ENCODE measurements around the gene ADAMTS15. TPM values are rescaled to one million over a fixed set of nuclear protein-coding genes. Genes with fewer than 3 reads are reported as not detected.

ADAMTS15 gene
- polyA plus RNA-seq, 1 experiment, result 5.6 TPM

DNA sequence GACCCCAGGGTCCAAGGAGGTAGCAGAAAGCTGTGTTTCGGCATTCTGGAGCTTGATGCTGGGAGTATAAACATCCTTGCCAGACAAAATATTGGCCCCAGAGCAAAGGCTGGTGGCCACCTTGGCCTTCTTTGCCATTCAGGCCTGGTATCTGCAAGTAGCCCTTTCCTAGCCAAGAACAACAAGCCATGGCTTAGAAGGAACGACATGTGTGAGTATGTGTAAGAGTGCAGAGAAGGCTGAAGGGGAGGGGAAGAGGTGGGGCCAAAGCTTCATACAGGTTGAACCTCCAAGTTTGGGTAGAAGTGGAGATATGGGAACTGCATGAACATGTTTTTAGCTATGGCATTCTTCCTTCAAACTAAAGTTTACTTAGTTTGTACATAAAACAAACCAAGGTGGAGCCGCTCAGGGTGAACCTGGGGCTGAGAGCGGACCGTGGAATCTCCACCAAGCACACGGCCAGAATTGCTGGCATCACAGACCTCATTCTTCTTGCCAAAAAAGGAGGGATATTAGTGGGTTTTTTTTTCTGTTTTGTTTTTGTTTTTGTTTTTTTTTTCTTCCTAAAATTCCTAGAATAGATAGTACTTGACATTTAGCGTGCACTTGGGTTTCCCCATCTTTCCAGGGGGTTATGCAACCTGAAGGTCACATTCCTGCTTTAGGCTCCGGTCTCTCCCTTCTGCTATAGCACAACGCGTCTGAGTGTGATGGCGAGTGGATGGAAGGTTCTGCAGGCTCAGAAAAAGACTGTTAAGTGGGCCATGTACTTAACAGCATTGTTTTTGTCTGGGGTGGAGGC lies 70.9 kb downstream of the ADAMTS15 start:
- Histone ChIP-seq H3K36me3 (ENCODE audit: control insufficient read depth, insufficient read depth, low read length) (no peaks in the 10 kb centered on the region), H3K27me3 (ENCODE audit: control insufficient read depth, insufficient read depth, low read length) (no peaks in the 10 kb centered on the region), H3K4me3 (ENCODE audit: low read depth, low read length) (no peak overlapping the region)
- POLR2A ChIA-PET, result no interaction called here
- CTCF ChIA-PET, result interaction anchor here (2.0 kb wide), 1 partner anchor 10 kb away, joined by 4 read pairs; no protein-coding TSS in a partner anchor
- DNase-seq (ENCODE audit: low read depth), result no peak
- TF ChIP-seq, protein P1, sequence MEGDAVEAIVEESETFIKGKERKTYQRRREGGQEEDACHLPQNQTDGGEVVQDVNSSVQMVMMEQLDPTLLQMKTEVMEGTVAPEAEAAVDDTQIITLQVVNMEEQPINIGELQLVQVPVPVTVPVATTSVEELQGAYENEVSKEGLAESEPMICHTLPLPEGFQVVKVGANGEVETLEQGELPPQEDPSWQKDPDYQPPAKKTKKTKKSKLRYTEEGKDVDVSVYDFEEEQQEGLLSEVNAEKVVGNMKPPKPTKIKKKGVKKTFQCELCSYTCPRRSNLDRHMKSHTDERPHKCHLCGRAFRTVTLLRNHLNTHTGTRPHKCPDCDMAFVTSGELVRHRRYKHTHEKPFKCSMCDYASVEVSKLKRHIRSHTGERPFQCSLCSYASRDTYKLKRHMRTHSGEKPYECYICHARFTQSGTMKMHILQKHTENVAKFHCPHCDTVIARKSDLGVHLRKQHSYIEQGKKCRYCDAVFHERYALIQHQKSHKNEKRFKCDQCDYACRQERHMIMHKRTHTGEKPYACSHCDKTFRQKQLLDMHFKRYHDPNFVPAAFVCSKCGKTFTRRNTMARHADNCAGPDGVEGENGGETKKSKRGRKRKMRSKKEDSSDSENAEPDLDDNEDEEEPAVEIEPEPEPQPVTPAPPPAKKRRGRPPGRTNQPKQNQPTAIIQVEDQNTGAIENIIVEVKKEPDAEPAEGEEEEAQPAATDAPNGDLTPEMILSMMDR (IDR thresholded peaks at IDR 0.05; ENCODE audit: insufficient read depth, low read depth, low read length), result no peak

DNA sequence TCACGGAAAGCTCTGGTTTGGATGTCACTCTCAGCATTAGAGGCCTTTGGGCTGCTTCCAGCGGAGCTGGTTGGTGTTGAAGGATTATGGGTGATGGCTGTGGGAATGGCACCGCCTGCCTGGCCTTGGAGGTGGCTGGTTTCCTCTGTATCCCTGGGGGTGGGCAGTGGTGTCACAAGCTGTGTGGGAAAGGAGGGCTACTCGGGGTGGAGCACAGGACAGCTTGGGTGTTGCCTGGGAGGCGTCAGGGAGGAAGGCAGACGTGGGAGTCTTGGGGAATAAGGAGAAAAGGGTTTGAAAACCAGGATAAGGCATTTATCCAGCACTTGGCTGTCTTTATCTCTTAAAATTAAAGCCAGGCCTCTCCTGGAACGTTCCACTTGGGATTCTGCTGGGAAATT lies 71.8 kb downstream of the ADAMTS15 start:
- ChIA-PET POLR2A (no interaction called here), CTCF (interaction anchor here (1.3 kb wide), 1 partner anchor 342 kb away, joined by 3 read pairs; no protein-coding TSS in a partner anchor)
- no peak for DNase-seq (ENCODE audit: low read depth)
- Histone ChIP-seq H3K27me3 (ENCODE audit: control insufficient read depth, insufficient read depth, low read length) (no peaks in the 10 kb centered on the region), H3K36me3 (ENCODE audit: control insufficient read depth, insufficient read depth, low read length) (no peaks in the 10 kb centered on the region), H3K4me3 (ENCODE audit: low read depth, low read length) (no peak overlapping the region)
- TF ChIP-seq, protein P1 (IDR thresholded peaks at IDR 0.05; ENCODE audit: insufficient read depth, low read depth, low read length), result no peak

DNA sequence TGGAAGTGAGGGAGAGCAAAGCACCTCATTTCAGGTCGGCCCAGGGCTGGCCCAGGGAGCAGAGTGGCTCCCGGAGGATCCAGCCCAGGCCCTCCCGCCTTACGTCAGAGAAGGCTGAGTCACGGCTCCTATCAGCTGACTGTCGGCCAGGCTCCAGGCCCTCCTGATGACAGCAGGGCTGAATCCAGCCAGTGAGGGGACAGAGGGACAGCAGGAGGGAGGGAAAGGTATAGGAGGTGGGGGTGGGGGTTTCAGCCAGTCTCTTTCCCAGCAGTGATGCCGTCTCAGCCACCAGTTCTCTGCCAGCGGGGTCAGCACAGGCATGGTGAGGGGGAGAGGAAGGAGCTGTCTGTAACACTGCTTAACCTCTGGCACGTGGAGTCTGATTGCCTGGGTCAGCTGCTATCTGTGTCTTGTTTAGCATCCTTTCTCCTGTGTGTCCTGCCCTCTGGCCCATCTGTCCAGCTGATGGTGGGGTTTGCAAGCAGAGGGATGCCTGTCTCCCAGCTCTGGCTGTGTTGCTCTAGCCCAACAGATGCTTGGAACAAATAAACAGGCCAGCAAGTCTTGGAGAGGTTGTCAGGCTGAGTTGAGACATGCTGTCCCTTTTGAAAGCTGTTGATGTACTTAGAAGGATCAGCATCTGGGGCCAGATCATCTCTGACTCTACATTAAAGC lies 74.0 kb downstream of the ADAMTS15 start:
- peak; percentile 51 for DNase-seq (ENCODE audit: low read depth)
- ChIA-PET POLR2A (no interaction called here), CTCF (interaction anchor here (0.6 to 1.3 kb wide), 3 partner anchors 33 to 305 kb away, joined by 3 to 4 read pairs (median 3); no protein-coding TSS in a partner anchor)
- no peaks in the 10 kb centered on the region for H3K27me3 ChIP-seq (ENCODE audit: control insufficient read depth, insufficient read depth, low read length)
- H3K4me3 ChIP-seq (ENCODE audit: low read depth, low read length), result no peak overlapping the region
- TF ChIP-seq, protein P1 (IDR thresholded peaks at IDR 0.05; ENCODE audit: insufficient read depth, low read depth, low read length), result no peak
- H3K36me3 ChIP-seq (ENCODE audit: control insufficient read depth, insufficient read depth, low read length), result no peaks in the 10 kb centered on the region

- no peaks in the 10 kb centered on the region for H3K27me3 ChIP-seq (ENCODE audit: control insufficient read depth, insufficient read depth, low read length)
- no peak for DNase-seq (ENCODE audit: low read depth)
- no peak overlapping the region for H3K4me3 ChIP-seq (ENCODE audit: low read depth, low read length)
- CTCF ChIA-PET, result interaction anchor here (1.3 kb wide), 1 partner anchor 72 kb away, joined by 3 read pairs; no protein-coding TSS in a partner anchor
- POLR2A ChIA-PET, result no interaction called here
- TF ChIP-seq, protein P1 (IDR thresholded peaks at IDR 0.05; ENCODE audit: insufficient read depth, low read depth, low read length), result no peak
- H3K36me3 ChIP-seq (ENCODE audit: control insufficient read depth, insufficient read depth, low read length), result no peaks in the 10 kb centered on the region
Observed at GRCh38 chr11:130523166-130523565, 74.7 kb downstream of the ADAMTS15 start.

GRCh38 chr11:130523609-130524008 lies 75.2 kb downstream of the ADAMTS15 start:
- TF ChIP-seq, protein P1 (IDR thresholded peaks at IDR 0.05; ENCODE audit: insufficient read depth, low read depth, low read length), result no peak
- peak; percentile 75 for DNase-seq (ENCODE audit: low read depth)
- ChIA-PET POLR2A (no interaction called here), CTCF (interaction anchor here (1.3 kb wide), 1 partner anchor 73 kb away, joined by 3 read pairs; no protein-coding TSS in a partner anchor)
- Histone ChIP-seq H3K4me3 (ENCODE audit: low read depth, low read length) (no peak overlapping the region), H3K27me3 (ENCODE audit: control insufficient read depth, insufficient read depth, low read length) (no peaks in the 10 kb centered on the region), H3K36me3 (ENCODE audit: control insufficient read depth, insufficient read depth, low read length) (no peaks in the 10 kb centered on the region)
